ENCODE data around the gene CHST9. TPM values are rescaled to one million over a fixed set of nuclear protein-coding genes. Genes with fewer than 3 reads are reported as not detected.

CHST9 gene
- total RNA-seq, 1 experiment from 2014 or later: 3.5 TPM

DNA sequence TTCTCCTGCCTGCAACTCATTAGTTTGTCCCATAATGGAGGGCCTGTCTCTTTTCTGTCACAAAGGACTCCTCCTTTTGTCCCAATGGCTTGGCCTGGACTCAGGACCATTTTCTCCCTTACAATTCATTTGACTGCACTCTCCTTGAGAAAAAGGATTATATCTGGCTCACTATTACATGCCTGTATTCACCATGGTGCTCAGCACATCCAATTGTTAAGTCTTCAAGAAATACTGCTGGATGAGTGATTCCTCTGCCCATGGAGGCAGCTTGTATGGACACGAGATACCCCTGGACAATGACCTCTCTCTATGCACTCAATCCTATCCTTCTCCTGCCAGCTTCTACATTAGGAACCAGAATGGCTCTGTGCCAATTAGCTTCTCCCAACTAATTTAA, 47.0 kb downstream of the CHST9 start:
- no peak overlapping the region for H3T11ph ChIP-seq (ENCODE audit: low read length)
- no peak overlapping the region for H4K8ac ChIP-seq (replicated peaks; ENCODE audit: insufficient read length, low read depth, low read length)
- no peak overlapping the region for H2BK12ac ChIP-seq (ENCODE audit: insufficient read length, low read depth, low read length)
- no peaks in the 10 kb centered on the region for H3K23me2 ChIP-seq (ENCODE audit: insufficient read length, low read depth, low read length, poor library complexity, severe bottlenecking)
- H4K20me1 ChIP-seq (ENCODE audit: control insufficient read depth, insufficient read depth, insufficient read length): no peaks in the 10 kb centered on the region
- no peak overlapping the region for H3K4ac ChIP-seq (ENCODE audit: low read depth, low read length)
- H2BK15ac ChIP-seq (ENCODE audit: low read depth, low read length): no peak overlapping the region
- no peak overlapping the region for H4K91ac ChIP-seq (ENCODE audit: insufficient read length, low read depth, low read length)
- H2AK5ac ChIP-seq (ENCODE audit: insufficient read length, low read length): no peak overlapping the region
- H3K27me3 ChIP-seq (ENCODE audit: insufficient read depth, low read length): no peaks in the 10 kb centered on the region
- TF ChIP-seq, protein P1, sequence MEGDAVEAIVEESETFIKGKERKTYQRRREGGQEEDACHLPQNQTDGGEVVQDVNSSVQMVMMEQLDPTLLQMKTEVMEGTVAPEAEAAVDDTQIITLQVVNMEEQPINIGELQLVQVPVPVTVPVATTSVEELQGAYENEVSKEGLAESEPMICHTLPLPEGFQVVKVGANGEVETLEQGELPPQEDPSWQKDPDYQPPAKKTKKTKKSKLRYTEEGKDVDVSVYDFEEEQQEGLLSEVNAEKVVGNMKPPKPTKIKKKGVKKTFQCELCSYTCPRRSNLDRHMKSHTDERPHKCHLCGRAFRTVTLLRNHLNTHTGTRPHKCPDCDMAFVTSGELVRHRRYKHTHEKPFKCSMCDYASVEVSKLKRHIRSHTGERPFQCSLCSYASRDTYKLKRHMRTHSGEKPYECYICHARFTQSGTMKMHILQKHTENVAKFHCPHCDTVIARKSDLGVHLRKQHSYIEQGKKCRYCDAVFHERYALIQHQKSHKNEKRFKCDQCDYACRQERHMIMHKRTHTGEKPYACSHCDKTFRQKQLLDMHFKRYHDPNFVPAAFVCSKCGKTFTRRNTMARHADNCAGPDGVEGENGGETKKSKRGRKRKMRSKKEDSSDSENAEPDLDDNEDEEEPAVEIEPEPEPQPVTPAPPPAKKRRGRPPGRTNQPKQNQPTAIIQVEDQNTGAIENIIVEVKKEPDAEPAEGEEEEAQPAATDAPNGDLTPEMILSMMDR (conservative IDR thresholded peaks at IDR 0.05): no peak
- no peaks in the 10 kb centered on the region for H3K79me2 ChIP-seq (ENCODE audit: insufficient read depth, low read length)
- Mint-ChIP-seq H3K27ac (no peak overlapping the region; a peak in 1 of 7 replicates), H3K4me3 (no peak overlapping the region), H3K9me3 (no peaks in the 10 kb centered on the region), H3K27me3 (ENCODE audit: low read depth) (no peaks in the 10 kb centered on the region), H3K36me3 (ENCODE audit: insufficient read depth in 1 of 3, low read depth in 3 of 3) (peaks cover 0 to 4% (median 0%) of the 10 kb centered on the region in 3 experiments; a peak in 1 of 7 replicates), H3K4me1 (peaks cover 19% of the 10 kb centered on the region in 2 experiments)
- no CpG with 5 or more reads among the region's 1 CpG for WGBS (ENCODE audit: extremely low coverage, insufficient read length, low lambda C conversion rate)
- no peak overlapping the region for H3K27ac ChIP-seq (ENCODE audit: insufficient read length, low read depth, low read length)
- peaks cover 10% of the 10 kb centered on the region; the same call in 1 of the 2 replicates for H3K4me1 ChIP-seq (ENCODE audit: insufficient read depth, low read length)
- H3K79me1 ChIP-seq (ENCODE audit: insufficient read depth, low read depth, low read length, poor library complexity, severe bottlenecking): no peaks in the 10 kb centered on the region
- no peak overlapping the region for H2BK120ac ChIP-seq (ENCODE audit: low read depth, low read length, poor library complexity, severe bottlenecking)
- no peak overlapping the region for H2AFZ ChIP-seq (ENCODE audit: low read length)
- H3K18ac ChIP-seq (ENCODE audit: insufficient read length, low read depth, low read length): no peak overlapping the region
- no peak overlapping the region for H2BK20ac ChIP-seq (ENCODE audit: low read depth, low read length, poor library complexity, severe bottlenecking)
- no peak for DNase-seq
- H2BK5ac ChIP-seq (ENCODE audit: insufficient read length, low read length): no peak overlapping the region
- H3K4me2 ChIP-seq (ENCODE audit: insufficient read depth, insufficient read length, low read length): no peak overlapping the region
- no peak overlapping the region for H3K9ac ChIP-seq (ENCODE audit: extremely low read depth, insufficient read length, low read length)
- no peak overlapping the region for H3K56ac ChIP-seq (ENCODE audit: insufficient read length, low read depth, low read length)
- H3K23ac ChIP-seq (ENCODE audit: insufficient read length, low read depth, low read length): no peak overlapping the region
- H4K5ac ChIP-seq (ENCODE audit: insufficient read length, low read depth, low read length): no peak overlapping the region
- H3K9me3 ChIP-seq (ENCODE audit: control insufficient read depth, low read depth, low read length): no peaks in the 10 kb centered on the region
- H3K14ac ChIP-seq (ENCODE audit: insufficient read depth, low read length): no peak overlapping the region

Data from H9 (cell line).